ENCODE measurements around the gene OR2L5. TPM values are rescaled to one million over a fixed set of nuclear protein-coding genes. Genes with fewer than 3 reads are reported as not detected.

Gene OR2L5
- total and polyA plus RNA-seq, 2 of the 13 experiments (the other 11 are each of a cell fraction or from before 2014, with no cell fraction given) = not detected

DNA sequence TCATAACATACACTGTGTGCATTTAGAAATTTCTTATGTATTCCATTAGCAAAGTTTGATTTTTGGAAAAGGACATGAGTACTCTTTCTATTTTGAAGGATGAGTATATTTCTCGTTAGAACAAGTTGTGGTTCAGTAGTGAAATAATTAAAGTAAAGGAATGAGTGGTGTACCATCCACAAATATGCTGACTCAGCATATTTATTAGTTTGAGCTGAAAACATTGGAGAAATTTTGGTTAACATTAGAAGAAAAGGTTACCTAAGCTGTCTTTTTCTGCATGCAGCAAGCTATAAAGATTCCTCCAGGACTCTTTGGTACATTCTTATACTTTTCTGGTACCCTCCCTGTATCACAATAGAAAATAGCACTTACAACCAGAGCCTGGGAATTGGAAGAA, 5.7 kb upstream of the OR2L5 start:
- ChIA-PET POLR2A (no interaction called here), CTCF (ENCODE audit: low intra/inter-chr PET ratio, low total read pairs) (no interaction called here)
- WGBS (ENCODE audit: low lambda C conversion rate) = 0% methylated on average over 1 of the region's 1 CpG
- ATAC-seq (no peak), DNase-seq (ENCODE audit: low spot score) (no peak), FAIRE-seq (no peak)
- no peak overlapping the region for H3K4me2 ChIP-seq (ENCODE audit: low read depth, low read length)
- peaks cover 92% of the 10 kb centered on the region for H3K9me3 ChIP-seq (ENCODE audit: low read length)
- H3K36me3 ChIP-seq (replicated peaks in 1 of 2; ENCODE audit: control insufficient read depth in 1 of 2, insufficient read depth in 2 of 2, low read length in 2 of 2) = no peaks in the 10 kb centered on the region
- no peak overlapping the region for H3K9ac ChIP-seq (ENCODE audit: insufficient read depth, low read depth, low read length)
- no peaks in the 10 kb centered on the region for H3K79me2 ChIP-seq (ENCODE audit: insufficient read depth, low read length)
- in situ Hi-C loops (cut with HindIII; ENCODE audit: extremely low pct_ligation_motif_present, low pct_unique_long_range_greater_than_20kb) = no loop called here
- peak; percentile 100 for TF ChIP-seq MAFF (IDR thresholded peaks at IDR 0.05; ENCODE audit: low read depth, low read length)
- TF ChIP-seq HOXD1 (CRISPR knock-in tag; IDR thresholded peaks at IDR 0.05) = no peak
- 0 out of 2 replicates have a peak, but pooled peaks have one; percentile 10 for TF ChIP-seq NFE2L2 (IDR thresholded peaks at IDR 0.05; ENCODE audit: low read length)
- TF ChIP-seq MAFG (CRISPR knock-in tag; IDR thresholded peaks at IDR 0.05) = peak; percentile 83
- TF ChIP-seq ZNF253 (CRISPR knock-in tag; IDR thresholded peaks at IDR 0.05; ENCODE audit: borderline replicate concordance) = no peak
- TF ChIP-seq MAFK (conservative IDR thresholded peaks at IDR 0.05 in 1 of 2, IDR thresholded peaks at IDR 0.05 in 1 of 2; ENCODE audit: low read length in 2 of 2) = peak; percentile 100
- no peak for TF ChIP-seq GLI4 (CRISPR knock-in tag; IDR thresholded peaks at IDR 0.05; ENCODE audit: borderline replicate concordance)
- TF ChIP-seq DMAP1 (CRISPR knock-in tag; IDR thresholded peaks at IDR 0.05) = no peak
- H2AFZ ChIP-seq (ENCODE audit: low read length) = no peak overlapping the region
- no peaks in the 10 kb centered on the region for H4K20me1 ChIP-seq (ENCODE audit: insufficient read depth, low read length)
- H3K27me3 ChIP-seq (ENCODE audit: control insufficient read depth in 1 of 2, insufficient read depth in 2 of 2, low read length in 2 of 2) = no peaks in the 10 kb centered on the region
- no TSS peak for BruUV-seq (replicated peaks)
- no peak overlapping the region for H3K27ac ChIP-seq (ENCODE audit: extremely low read length, insufficient read depth, low read length)
- intact Hi-C loops (cut with micrococcal nuclease; ENCODE audit: unreplicated experiment) = no loop called here
- H3K4me1 ChIP-seq (ENCODE audit: insufficient read depth, low read length) = no peaks in the 10 kb centered on the region
- H3K4me3 ChIP-seq (replicated peaks in 1 of 3; ENCODE audit: insufficient read depth in 1 of 3, low read depth in 2 of 3, low read length in 3 of 3) = no peak overlapping the region

DNA sequence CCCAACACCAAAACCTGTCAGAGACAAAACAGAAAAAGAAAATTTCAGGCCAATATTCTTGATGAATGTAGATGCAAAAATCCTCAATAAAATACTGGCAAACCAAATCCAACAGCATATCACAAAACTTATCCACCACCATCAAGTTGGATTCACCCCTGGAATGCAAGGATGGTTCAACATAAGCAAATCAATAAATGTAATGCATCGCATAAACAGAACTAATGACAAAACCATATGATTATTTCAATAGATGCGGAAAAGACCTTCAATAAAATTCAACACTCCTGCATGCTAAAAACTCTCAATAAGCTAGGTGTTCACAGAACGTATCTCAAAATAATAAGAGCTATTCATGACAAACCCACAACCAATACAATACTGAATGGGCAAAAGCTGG, 3.8 kb upstream of the OR2L5 start:
- no peak overlapping the region for H3K9ac ChIP-seq (ENCODE audit: insufficient read depth, low read depth, low read length)
- POLR2A ChIA-PET = no interaction called here
- FAIRE-seq (no peak), ATAC-seq (no peak), DNase-seq (ENCODE audit: low spot score) (no peak)
- H3K27ac ChIP-seq (ENCODE audit: extremely low read length, insufficient read depth, low read length) = no peak overlapping the region
- no peak overlapping the region for H3K4me2 ChIP-seq (ENCODE audit: low read depth, low read length)
- no peaks in the 10 kb centered on the region for H3K27me3 ChIP-seq (ENCODE audit: control insufficient read depth in 1 of 2, insufficient read depth in 2 of 2, low read length in 2 of 2)
- no peak overlapping the region for H3K4me3 ChIP-seq (replicated peaks in 1 of 3; ENCODE audit: insufficient read depth in 1 of 3, low read depth in 2 of 3, low read length in 3 of 3)
- 2% methylated on average over 3 of the region's 3 CpGs for WGBS (ENCODE audit: low lambda C conversion rate)
- H3K36me3 ChIP-seq (replicated peaks in 1 of 2; ENCODE audit: control insufficient read depth in 1 of 2, insufficient read depth in 2 of 2, low read length in 2 of 2) = no peaks in the 10 kb centered on the region
- H3K79me2 ChIP-seq (ENCODE audit: insufficient read depth, low read length) = no peaks in the 10 kb centered on the region
- BruUV-seq (replicated peaks) = no TSS peak
- no peak overlapping the region for H2AFZ ChIP-seq (ENCODE audit: low read length)
- H4K20me1 ChIP-seq (ENCODE audit: insufficient read depth, low read length) = no peaks in the 10 kb centered on the region
- intact Hi-C loops (cut with micrococcal nuclease; ENCODE audit: unreplicated experiment) (no loop called here), in situ Hi-C loops (cut with HindIII; ENCODE audit: extremely low pct_ligation_motif_present, low pct_unique_long_range_greater_than_20kb) (no loop called here)
- CTCF ChIA-PET (ENCODE audit: low intra/inter-chr PET ratio, low total read pairs) = no interaction called here
- H3K4me1 ChIP-seq (ENCODE audit: insufficient read depth, low read length) = no peaks in the 10 kb centered on the region
- H3K9me3 ChIP-seq (ENCODE audit: low read length) = peaks cover 90% of the 10 kb centered on the region
- no peak for TF ChIP-seq ZNF44 (CRISPR knock-in tag; IDR thresholded peaks at IDR 0.05)
- TF ChIP-seq, protein P1, sequence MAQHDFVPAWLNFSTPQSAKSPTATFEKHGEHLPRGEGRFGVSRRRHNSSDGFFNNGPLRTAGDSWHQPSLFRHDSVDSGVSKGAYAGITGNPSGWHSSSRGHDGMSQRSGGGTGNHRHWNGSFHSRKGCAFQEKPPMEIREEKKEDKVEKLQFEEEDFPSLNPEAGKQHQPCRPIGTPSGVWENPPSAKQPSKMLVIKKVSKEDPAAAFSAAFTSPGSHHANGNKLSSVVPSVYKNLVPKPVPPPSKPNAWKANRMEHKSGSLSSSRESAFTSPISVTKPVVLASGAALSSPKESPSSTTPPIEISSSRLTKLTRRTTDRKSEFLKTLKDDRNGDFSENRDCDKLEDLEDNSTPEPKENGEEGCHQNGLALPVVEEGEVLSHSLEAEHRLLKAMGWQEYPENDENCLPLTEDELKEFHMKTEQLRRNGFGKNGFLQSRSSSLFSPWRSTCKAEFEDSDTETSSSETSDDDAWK (CRISPR knock-in tag; IDR thresholded peaks at IDR 0.05) = no peak
- TF ChIP-seq PITX1 (CRISPR knock-in tag; IDR thresholded peaks at IDR 0.05) = no peak
- TF ChIP-seq KLF15 (CRISPR knock-in tag; IDR thresholded peaks at IDR 0.05; ENCODE audit: borderline replicate concordance) = no peak
- no peak for TF ChIP-seq ZNF850 (CRISPR knock-in tag; conservative IDR thresholded peaks at IDR 0.05)
- TF ChIP-seq ZNF10 (CRISPR knock-in tag; IDR thresholded peaks at IDR 0.05; ENCODE audit: borderline replicate concordance, low read depth) = no peak
- no peak for TF ChIP-seq IRF2 (CRISPR knock-in tag; IDR thresholded peaks at IDR 0.05)
- TF ChIP-seq, protein P2, sequence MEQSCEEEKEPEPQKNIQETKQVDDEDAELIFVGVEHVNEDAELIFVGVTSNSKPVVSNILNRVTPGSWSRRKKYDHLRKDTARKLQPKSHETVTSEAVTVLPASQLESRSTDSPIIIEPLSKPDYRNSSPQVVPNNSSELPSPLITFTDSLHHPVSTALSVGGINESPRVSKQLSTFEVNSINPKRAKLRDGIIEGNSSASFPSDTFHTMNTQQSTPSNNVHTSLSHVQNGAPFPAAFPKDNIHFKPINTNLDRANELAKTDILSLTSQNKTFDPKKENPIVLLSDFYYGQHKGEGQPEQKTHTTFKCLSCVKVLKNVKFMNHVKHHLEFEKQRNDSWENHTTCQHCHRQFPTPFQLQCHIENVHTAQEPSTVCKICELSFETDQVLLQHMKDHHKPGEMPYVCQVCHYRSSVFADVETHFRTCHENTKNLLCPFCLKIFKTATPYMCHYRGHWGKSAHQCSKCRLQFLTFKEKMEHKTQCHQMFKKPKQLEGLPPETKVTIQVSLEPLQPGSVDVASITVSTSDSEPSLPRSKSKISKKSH (CRISPR knock-in tag; IDR thresholded peaks at IDR 0.05; ENCODE audit: borderline replicate concordance) = no peak
- TF ChIP-seq, protein P3, sequence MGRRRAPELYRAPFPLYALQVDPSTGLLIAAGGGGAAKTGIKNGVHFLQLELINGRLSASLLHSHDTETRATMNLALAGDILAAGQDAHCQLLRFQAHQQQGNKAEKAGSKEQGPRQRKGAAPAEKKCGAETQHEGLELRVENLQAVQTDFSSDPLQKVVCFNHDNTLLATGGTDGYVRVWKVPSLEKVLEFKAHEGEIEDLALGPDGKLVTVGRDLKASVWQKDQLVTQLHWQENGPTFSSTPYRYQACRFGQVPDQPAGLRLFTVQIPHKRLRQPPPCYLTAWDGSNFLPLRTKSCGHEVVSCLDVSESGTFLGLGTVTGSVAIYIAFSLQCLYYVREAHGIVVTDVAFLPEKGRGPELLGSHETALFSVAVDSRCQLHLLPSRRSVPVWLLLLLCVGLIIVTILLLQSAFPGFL (CRISPR knock-in tag; IDR thresholded peaks at IDR 0.05) = no peak
- TF ChIP-seq SSRP1 (CRISPR knock-in tag; IDR thresholded peaks at IDR 0.05) = no peak
